Measurements from ENCODE around the gene PHKB.
"Not testable (repeated sequence)": the region's sequence is repeated elsewhere in the genome, so short reads cannot be mapped to it uniquely, and the experiment has no call there.

DNA sequence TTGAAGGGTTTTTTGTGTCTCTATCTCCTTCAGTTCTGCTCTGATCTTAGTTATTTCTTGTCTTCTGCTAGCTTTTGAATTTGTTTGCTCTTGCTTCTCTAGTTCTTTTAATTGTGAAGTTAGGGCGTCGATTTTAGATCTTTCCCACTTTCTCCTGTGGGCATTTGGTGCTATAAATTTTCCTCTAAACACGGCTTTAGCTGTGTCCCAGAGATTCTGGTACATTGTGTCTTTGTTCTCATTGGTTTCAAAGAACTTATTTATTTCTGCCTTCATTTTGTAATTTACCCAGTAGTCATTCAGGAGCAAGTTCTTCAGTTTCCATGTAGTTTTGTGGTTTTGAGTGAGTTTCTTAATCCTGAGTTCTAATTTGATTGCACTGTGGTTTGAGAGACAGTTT, 90.1 kb downstream of the PHKB start:
- TF ChIP-seq, protein P1, sequence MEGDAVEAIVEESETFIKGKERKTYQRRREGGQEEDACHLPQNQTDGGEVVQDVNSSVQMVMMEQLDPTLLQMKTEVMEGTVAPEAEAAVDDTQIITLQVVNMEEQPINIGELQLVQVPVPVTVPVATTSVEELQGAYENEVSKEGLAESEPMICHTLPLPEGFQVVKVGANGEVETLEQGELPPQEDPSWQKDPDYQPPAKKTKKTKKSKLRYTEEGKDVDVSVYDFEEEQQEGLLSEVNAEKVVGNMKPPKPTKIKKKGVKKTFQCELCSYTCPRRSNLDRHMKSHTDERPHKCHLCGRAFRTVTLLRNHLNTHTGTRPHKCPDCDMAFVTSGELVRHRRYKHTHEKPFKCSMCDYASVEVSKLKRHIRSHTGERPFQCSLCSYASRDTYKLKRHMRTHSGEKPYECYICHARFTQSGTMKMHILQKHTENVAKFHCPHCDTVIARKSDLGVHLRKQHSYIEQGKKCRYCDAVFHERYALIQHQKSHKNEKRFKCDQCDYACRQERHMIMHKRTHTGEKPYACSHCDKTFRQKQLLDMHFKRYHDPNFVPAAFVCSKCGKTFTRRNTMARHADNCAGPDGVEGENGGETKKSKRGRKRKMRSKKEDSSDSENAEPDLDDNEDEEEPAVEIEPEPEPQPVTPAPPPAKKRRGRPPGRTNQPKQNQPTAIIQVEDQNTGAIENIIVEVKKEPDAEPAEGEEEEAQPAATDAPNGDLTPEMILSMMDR (IDR thresholded peaks at IDR 0.05; ENCODE audit: insufficient read depth, low read length) = not testable (repeated sequence)
- not testable (repeated sequence) for TF ChIP-seq POLR2AphosphoS5 (IDR thresholded peaks at IDR 0.05; ENCODE audit: low read depth); SPI1 (IDR thresholded peaks at IDR 0.05; ENCODE audit: borderline replicate concordance, low read depth)
- TF ChIP-seq, protein P2, sequence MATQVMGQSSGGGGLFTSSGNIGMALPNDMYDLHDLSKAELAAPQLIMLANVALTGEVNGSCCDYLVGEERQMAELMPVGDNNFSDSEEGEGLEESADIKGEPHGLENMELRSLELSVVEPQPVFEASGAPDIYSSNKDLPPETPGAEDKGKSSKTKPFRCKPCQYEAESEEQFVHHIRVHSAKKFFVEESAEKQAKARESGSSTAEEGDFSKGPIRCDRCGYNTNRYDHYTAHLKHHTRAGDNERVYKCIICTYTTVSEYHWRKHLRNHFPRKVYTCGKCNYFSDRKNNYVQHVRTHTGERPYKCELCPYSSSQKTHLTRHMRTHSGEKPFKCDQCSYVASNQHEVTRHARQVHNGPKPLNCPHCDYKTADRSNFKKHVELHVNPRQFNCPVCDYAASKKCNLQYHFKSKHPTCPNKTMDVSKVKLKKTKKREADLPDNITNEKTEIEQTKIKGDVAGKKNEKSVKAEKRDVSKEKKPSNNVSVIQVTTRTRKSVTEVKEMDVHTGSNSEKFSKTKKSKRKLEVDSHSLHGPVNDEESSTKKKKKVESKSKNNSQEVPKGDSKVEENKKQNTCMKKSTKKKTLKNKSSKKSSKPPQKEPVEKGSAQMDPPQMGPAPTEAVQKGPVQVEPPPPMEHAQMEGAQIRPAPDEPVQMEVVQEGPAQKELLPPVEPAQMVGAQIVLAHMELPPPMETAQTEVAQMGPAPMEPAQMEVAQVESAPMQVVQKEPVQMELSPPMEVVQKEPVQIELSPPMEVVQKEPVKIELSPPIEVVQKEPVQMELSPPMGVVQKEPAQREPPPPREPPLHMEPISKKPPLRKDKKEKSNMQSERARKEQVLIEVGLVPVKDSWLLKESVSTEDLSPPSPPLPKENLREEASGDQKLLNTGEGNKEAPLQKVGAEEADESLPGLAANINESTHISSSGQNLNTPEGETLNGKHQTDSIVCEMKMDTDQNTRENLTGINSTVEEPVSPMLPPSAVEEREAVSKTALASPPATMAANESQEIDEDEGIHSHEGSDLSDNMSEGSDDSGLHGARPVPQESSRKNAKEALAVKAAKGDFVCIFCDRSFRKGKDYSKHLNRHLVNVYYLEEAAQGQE (IDR thresholded peaks at IDR 0.05; ENCODE audit: insufficient replicate concordance, low read depth) = not testable (repeated sequence)
